Limb (tissue), 2 donors: Measurements from ENCODE around the gene NRROS.
A peak's percentile ranks its signal among the peaks of the same experiment; 100 is the strongest.

ENCODE experiments used
- DNase-seq, 2 donors: peaks; one replicate each; pipeline ENCODE4 v3.0.0-alpha.2; 2016; ENCODE audit errors: extremely low spot score in 2 of 2

The NRROS gene

DNA sequence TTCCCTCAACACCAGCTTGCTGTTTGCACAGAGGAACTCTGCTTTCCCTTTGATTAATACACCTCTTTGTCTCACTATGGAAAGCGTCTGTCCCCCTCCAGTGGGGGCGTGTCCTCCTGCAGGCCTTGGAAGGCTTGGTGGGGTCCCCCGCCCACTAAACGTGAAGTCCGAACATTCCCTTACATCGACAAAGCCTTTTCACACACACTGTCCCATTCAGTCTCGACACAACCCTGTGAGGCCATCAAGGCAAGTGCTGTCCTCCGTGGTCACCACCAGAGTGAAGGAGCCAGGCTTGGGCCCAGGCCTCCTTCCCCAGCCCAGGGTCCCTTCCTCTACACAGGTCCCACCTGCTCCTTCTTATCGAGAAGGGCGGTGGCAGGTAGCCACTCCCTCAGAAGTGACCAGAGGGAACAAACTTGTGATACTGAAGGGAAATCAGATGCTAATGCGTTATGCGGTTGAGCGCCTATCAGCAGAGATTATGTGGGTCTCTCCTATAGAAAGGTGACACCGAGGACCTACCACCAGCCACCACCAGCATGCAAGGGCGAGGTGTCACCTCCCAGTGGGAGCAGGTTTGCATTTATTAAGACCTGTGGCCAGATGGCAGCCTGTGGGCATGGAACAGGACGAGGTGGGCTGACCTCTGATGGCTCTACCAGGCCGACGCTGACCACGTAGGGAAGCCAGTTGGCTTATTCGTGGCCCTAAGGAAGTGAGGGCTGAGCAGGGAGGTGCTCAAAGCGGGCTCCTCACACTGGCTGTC, 6.6 kb downstream of the NRROS start:
- no peak for DNase-seq

DNA sequence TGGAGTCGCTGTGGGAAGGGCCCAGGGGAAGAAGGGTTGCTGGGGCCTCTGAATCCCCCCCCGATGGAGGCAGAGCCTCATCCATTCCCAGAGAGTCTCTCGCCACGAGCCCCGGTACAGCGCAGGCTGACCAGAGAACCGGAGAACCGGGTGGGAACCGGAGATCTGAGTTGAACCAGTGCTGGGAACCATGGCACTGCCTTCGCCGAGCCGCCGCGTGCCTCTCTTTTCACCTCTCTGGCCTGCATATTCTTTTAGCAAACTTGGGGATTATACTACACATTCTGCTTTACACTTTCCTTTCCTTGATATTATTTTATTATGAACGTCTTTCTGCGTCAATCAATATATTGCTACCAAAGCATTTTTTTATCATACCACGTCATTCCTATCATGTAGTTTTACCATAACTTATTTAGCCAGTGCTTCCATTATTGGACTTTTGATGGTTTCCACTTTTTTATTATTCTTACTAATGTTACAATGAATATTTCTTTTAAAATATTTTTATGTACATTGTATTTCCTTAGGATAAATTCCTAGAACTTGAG, 7.2 kb downstream of the NRROS start:
- DNase-seq = no peak

DNA sequence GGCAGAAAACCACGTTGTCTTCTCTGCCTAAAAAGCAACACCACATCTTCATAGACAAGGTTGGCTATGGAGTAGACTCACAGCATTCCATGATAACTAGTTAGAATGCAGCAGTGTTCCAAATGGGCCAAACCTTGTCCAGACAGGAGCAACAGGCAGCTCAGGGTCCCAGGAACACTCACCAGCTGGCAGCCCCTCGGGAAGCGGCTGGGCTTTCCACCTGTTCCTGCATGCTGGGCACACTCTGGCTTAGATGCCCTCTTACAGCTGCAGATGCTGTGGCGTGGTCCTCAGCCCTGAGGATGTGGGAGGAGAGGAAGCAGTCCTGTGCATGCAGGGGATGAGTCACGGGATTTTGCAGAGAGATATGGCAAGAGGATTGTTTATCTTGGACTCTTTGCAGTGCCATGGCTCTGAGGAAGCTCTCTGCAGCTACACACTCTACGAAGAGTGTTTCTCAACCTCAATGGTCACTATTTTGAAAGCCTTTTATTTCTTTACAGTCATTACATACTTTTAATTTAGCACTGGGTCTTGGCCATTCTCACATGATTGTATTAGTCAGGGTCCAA, 11.3 kb downstream of the NRROS start:
- no peak for DNase-seq

DNA sequence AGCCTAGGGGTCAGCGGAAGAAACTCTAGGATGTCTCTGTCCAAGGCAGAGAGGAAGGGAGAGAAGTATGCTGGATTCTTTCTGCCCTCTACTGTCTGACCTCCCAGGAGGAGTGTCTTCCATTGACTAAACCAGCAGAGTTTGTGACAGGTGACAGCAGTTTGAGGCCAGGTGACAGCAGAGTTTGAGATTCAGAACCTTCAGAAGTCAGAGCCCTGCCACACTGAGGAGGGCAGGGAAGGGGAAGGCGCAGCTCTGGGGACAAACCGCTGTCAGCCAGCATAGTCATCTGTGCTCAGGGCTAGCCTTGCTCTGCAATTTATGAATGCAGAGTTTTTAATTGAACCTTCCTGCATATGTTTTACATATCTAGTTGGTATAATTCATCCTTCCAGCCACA, 12.3 kb downstream of the NRROS start:
- no peak for DNase-seq

DNA sequence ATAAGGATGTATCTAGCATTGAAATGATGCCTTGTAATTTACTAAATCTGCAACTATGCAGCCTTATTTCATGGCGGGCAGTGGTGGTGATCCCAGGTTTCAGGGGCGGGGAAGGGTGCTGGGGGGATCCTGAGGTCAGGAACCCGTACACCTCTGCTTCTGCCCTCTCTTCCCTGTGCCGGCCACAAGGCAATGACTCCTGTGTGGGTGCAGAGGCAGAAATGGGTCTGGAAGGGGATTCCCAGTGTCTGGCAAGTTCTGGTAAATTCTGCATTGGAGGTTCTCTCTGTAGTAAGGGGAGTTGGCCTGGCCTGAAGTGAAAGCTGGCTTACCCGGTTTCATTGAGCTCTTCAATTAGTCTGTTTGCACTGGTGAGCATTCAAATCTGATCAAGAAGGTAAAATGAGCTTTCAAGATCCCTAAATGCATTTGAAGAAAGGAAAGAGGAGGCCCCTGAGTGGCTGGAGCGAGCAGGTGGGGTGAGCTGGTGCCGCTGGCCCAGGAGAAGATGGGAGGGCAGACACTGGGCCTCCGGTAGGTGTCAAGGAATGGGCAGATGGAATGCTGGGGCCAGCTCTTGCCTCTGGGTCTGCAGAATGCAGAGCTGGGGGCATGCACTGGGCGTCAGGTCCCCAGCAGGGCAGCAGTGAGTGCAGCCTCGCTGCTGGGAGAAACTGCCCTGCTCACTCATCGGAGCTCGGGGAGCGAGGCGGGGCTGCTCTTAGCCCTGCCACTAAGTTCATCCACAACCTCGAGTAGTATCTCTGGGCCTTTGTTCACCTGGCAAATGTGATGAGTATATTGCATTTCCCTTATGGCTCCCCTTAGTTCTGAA, 13.7 kb downstream of the NRROS start:
- no peak for DNase-seq

DNA sequence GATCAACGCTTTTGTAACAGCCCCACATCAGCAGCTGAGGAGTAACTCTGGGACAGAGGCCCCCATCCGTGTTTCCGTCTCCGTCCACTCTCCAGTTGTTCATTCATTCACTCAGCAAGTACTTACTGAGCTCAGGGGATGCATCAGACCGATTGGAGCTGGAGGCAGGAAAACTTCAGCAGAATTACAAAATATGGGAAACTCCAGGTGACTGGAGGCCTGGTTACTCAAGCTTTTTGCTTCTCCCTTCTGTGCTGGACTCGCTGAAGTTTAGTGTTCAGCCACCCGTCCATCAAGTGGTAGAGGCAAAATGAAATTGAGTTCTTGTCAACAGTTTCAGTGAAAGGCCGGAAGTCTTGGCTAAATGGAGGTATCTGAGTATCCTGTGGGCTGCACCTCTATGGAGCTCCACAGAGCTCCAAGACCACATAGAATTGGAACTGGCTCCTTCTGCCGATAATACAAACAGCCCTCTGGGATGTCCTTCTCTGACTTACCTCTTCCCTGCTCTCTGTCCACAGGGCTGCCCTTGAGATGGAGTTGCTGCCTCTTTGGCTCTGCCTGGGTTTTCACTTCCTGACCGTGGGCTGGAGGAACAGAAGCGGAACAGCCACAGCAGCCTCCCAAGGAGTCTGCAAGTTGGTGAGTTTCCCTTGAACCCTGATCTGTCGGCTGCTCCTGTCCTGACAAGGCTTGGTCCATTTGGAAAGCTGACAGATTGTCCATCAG, 14.7 kb downstream of the NRROS start:
- DNase-seq = no peak

DNA sequence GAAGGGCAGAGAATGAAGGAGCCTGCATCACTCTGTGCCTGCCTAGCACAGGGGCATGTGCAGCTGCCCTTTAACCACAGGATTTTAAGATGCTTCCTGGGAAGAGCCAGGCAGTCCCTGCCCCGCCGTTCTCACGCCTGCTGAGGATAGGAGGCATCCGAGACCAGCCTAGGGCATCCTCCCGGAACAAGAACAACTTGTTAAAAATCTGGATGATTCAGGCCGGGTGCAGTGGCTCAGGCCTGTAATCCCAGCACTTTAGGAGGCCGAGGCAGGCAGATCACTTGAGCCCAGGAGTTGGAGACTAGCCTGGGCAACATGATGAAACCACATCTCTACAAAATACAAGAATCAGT, 15.2 kb downstream of the NRROS start:
- no peak for DNase-seq

DNA sequence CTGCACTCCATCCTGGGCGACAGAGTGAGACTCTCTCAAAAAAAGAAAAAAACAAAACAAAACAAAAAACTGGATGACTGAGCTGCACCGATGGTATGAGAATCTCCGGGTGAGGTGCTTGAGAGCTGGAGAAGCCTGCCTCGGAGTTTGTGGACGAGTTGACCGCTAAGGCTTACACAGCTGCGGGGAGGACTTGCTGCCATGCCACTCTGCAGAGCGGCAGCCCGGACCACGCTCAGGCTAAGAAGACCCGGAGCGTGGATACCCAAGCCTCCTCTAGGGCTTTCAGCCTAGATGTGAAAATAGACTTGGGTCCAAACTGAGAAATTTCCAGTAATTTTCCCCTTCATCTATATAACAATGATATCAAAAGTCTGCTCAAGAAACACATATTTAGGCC, 16.0 kb downstream of the NRROS start:
- no peak for DNase-seq

DNA sequence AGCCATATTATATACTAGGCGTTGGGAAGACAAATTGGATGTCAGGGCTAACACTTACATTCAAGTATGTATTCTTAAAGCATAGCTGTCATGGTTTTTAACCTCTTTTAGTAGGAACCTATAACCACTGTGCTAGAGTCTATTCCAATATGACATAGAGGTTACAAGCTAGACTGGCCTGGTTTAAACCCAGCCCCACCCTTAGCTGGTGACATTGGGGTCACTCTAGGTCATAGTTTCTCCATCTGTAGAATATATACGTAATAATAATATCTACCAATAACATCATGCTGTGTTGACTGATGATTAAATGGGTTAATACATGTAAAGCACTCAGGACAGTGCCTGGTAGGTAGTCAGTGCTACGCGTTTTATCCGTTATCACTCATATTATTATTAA, 16.7 kb downstream of the NRROS start:
- DNase-seq = no peak

DNA sequence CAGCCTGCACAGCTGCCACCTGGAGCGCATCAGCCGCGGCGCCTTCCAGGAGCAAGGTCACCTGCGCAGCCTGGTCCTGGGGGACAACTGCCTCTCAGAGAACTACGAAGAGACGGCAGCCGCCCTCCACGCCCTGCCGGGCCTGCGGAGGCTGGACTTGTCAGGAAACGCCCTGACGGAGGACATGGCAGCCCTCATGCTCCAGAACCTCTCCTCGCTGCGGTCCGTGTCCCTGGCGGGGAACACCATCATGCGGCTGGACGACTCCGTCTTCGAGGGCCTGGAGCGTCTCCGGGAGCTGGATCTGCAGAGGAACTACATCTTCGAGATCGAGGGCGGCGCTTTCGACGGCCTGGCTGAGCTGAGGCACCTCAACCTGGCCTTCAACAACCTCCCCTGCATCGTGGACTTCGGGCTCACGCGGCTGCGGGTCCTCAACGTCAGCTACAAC, 20.4 kb downstream of the NRROS start:
- no peak for DNase-seq

DNA sequence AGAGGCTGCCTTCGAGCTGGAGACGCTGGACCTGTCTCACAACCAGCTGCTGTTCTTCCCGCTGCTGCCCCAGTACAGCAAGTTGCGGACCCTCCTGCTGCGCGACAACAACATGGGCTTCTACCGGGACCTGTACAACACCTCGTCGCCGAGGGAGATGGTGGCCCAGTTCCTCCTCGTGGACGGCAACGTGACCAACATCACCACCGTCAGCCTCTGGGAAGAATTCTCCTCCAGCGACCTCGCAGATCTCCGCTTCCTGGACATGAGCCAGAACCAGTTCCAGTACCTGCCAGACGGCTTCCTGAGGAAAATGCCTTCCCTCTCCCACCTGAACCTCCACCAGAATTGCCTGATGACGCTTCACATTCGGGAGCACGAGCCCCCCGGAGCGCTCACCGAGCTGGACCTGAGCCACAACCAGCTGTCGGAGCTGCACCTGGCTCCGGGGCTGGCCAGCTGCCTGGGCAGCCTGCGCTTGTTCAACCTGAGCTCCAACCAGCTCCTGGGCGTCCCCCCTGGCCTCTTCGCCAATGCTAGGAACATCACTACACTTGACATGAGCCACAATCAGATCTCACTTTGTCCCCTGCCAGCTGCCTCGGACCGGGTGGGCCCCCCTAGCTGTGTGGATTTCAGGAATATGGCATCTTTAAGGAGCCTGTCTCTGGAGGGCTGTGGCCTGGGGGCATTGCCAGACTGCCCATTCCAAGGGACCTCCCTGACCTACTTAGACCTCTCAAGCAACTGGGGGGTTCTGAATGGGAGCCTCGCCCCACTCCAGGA, 21.1 kb downstream of the NRROS start:
- no peak for DNase-seq

DNA sequence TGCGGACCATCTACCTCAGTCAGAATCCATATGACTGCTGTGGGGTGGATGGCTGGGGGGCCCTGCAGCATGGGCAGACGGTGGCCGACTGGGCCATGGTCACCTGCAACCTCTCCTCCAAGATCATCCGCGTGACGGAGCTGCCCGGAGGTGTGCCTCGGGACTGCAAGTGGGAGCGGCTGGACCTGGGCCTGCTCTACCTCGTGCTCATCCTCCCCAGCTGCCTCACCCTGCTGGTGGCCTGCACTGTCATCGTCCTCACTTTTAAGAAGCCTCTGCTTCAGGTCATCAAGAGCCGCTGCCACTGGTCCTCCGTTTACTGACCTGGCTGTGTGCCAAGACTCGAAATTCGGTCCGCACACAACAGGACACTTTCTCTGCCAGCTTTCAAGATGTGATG, 21.9 kb downstream of the NRROS start:
- DNase-seq = no peak

DNA sequence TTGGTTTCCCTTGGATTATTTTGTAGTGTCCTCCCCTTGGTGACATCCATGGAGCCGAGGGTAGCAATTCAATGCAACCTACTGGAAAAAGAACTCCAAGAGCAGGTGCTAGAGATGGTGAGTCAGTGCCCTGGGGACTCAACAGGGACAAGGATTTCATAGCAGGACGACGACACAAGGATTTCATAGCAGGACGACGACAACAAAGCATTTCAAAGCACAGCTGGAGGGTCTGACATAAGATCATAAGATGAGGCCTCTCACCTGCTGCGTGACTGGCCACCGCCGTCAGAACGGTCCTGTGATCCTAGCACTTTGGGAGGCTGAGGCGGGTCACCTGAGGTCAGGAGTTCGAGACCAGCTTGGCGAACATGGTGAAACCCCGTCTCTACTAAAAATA, 22.5 kb downstream of the NRROS start:
- no peak for DNase-seq

DNA sequence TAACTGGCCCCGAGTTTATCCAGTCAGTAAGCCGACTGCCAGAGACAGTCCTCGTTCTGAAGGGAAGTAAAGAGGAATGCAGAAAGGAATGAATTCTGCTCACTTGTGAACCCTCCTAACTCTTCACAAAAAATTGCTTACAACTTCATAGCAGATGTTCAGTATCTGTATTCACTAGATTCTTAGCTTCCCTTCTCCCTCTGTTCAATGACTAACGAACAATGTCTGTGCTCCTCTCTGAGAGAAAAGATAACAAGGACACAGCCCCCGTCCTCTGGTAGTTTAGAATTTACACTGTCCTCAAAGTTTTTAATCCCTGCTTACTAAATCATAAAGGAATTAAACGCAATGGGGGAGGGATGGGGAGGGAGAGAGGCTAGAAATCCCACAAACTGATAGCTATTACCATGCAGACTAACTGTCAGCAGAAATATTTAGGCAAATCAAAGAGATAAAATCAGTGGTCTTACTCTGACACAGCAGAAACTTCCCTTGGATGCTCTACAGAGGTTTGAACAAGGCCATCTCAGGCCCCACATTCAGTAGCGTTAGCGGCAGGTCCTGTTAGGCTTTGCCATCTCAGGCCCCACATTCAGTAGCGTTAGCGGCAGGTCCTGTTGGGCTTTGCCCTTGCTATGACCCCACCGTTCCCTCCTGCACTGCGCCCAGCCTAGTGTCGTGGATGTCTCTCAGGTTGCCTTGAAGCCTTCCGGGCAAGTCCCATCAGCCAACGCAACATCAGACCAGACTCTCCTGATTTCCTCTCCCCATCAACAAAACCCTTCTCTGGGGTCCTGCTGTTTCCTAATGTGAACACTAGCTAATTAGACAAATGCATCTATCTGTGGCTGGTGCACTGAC, 23.4 kb downstream of the NRROS start:
- DNase-seq = no peak

DNA sequence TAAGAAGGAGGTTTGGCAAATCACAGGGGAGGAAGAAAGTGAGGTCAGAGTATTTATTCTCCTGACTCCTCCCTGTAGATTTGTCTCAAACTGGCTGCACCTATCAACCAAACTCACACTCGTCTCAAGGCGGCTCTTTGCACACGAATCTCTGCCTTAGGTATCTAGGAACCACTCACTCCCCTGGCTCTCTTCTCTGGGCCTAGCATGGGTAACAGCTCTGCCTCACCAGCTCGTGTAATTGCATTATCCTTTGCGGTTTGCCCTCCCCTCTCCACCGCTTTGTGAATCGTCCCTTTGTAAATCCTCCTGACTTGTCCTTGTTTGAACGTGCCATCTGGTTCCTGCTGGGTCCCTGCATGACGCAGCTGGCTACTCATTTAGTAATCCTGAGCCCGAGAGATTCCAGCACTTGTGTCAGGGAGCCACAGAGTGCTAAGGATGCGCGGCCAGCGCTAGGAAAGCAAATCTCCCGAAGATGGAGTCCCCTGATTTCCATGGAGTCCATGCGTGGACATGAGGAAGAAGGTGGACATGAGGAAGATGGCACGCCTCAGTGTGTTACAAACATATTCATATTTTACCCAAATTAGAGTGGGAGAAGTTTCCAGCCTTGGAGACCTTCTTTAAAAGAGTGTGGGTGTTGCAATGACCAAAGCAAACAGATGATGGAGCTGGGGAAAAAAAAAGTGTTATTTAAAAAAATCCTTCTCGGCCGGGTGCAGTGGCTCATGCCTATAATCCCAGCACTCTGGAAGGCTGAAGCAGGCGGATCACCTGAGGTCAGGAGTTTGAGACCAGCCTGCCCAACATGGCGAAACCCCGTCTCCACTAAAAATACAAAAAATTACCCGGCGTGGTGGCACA, 26.7 kb downstream of the NRROS start:
- DNase-seq = peak in 1 of 2 donors; percentile 38

DNA sequence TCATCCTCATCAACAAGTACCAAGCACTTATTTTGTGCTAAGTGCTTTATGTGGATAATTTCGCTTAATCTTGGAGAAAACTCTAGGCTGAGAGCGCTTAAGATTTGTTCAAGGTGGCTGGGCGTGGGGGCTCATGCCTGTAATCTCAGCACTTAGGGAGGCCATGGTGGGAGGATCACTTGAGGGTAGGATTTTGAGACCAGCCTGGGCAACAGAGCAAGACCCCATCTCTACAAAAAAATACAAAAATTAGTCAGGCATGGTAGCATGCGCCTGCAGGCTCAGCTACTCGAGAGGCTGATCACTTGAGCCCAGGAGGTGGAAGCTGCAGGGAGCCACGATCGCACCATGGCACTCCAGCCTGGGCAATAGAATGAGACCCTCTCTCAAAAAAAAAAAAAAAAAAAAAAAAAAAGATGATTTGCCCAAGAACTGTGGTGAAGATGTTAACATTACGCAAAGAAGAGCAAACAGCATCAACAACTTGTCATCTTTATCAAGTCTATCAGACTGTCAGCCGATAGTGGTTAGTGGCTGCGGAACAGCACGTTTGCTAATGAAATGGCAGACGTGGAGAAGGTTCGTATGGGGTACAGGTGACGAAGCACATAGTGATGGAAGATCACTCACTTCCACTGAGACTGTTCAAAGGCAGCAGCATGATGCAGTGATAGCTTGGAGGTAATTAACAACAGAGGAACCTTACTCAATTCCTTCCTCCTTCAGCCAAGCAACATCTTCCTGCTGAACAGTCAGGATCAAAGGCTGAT, 27.7 kb downstream of the NRROS start:
- no peak for DNase-seq

DNA sequence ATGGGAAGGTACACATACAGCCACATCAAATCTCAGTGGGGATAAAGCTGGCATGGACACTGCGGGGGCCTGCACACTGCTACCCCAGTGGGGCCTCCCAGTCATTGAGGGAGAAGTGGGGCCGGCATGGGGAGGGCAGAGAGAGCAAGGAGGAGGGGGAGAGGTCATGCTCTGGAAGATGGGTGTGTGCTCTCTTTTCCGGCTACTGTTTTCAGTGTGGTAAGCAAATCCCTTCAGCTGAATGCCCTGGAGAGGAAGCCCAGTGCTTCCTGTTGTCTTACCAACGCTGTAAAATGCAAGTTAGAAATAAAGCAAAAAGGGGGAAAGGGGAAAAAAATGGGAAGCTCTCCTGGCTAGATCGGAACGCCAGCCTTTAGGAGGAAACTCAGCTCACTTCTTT, 30.8 kb downstream of the NRROS start:
- no peak for DNase-seq

DNA sequence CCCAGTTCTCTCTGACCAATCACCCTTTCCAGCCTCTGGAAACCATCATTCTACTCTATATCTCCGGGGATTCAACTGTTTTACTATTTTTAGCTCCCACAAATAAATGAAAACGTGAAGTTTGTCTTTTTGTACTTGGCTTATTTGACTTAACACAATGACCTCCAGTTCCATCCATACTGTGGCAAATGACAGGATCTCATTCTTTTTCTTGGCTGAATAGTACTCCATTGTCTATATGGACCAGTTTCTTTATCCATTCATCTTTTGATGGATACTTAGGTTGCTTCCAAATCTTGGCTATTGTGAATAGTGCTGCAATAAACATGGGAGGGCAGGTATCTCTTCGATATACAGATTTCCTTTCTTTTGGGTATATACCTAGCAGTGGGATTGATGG, 34.1 kb downstream of the NRROS start:
- no peak for DNase-seq
